H1 (cell line): ENCODE results near the gene HTR2B. TPM values are rescaled to one million over a fixed set of nuclear protein-coding genes. Genes with fewer than 3 reads are reported as not detected.
"Not testable (repeated sequence)": the region's sequence is repeated elsewhere in the genome, so short reads cannot be mapped to it uniquely, and the experiment has no call there.

Source experiments
- CTCF ChIA-PET: fragments of 300-600 bp; sonication (Branson Sonifier 250); formaldehyde crosslinking; loops from one replicate; lab custom pipeline; 2021; ENCODE audit not compliant: partially characterized antibody; lab: Charles Lee
- POLR2A ChIA-PET: fragments of 300-600 bp; sonication (Branson Sonifier 250); formaldehyde crosslinking; loops from one replicate; lab custom pipeline; 2021; ENCODE audit warnings: inconsistent platforms; ENCODE audit not compliant: partially characterized antibody; lab: Charles Lee
- DNase-seq, 2 experiments: peaks; one replicate each; pipeline versions ENCODE4 v3.0.0 to v3.0.0-alpha.2; 2010 to 2022; ENCODE audit warnings: low spot score in 2 of 2, low read depth in 1 of 2, mixed read lengths in 1 of 2
- FAIRE-seq: peaks from 2 replicates; lab custom pipeline; 2011; peaks lifted over from hg19 to GRCh38; lab: Jason Lieb, UNC
- H2AFZ ChIP-seq: 2 replicates; pipeline ENCODE4 v1.8.1; 2012; ENCODE audit warnings: low read length, inconsistent platforms
- H2AK5ac ChIP-seq: 2 replicates; pipeline ENCODE4 v1.6.1; 2013; ENCODE audit warnings: low read depth, low read length
- H2BK120ac ChIP-seq: replicated peaks from 2 replicates; pipeline ENCODE3; 2013; ENCODE audit warnings: low read depth, low read length, inconsistent platforms
- H2BK12ac ChIP-seq: 2 replicates; pipeline ENCODE4 v1.6.1; 2013; ENCODE audit warnings: low read depth, low read length
- H2BK15ac ChIP-seq: 2 replicates; pipeline ENCODE4 v1.6.1; 2013; ENCODE audit warnings: low read length
- H2BK20ac ChIP-seq: 2 replicates; pipeline ENCODE4 v1.6.1; 2013; ENCODE audit warnings: low read length
- H2BK5ac ChIP-seq: 2 replicates; pipeline ENCODE4 v1.6.1; 2013; ENCODE audit warnings: low read depth, low read length
- H3K14ac ChIP-seq: 2 replicates; pipeline ENCODE4 v1.6.1; 2013; ENCODE audit warnings: inconsistent platforms; ENCODE audit not compliant: insufficient read length
- H3K18ac ChIP-seq: 2 replicates; pipeline ENCODE4 v1.6.1; 2013; ENCODE audit warnings: low read length; ENCODE audit errors: extremely low read depth
- H3K23ac ChIP-seq: 2 replicates; pipeline ENCODE4 v1.6.1; 2013; ENCODE audit warnings: inconsistent platforms; ENCODE audit not compliant: insufficient read length
- H3K23me2 ChIP-seq: 2 replicates; pipeline ENCODE4 v1.6.1; 2013; ENCODE audit warnings: low read depth, low read length
- H3K27ac ChIP-seq: 2 replicates; pipeline ENCODE4 v1.6.1; 2011; ENCODE audit warnings: low read depth, low read length, inconsistent platforms
- H3K27me3 ChIP-seq, 4 experiments: replicated peaks in 1 of 4; 1 replicate in 1 of 4; 2 replicates in 3 of 4; pipeline versions ENCODE4 v1.6.1 to v1.8.1; 2011 to 2013; ENCODE audit warnings: low read length in 3 of 4, mild to moderate bottlenecking in 3 of 4, inconsistent platforms in 2 of 4, mixed read lengths in 2 of 4, moderate library complexity in 1 of 4; ENCODE audit not compliant: control insufficient read depth in 3 of 4, insufficient read depth in 3 of 4; ENCODE audit errors: extremely low read depth in 1 of 4
- H3K36me3 ChIP-seq, 4 experiments: 2 replicates each; pipeline versions ENCODE4 v1.6.1 to v1.8.1; 2011 to 2013; ENCODE audit warnings: mild to moderate bottlenecking in 4 of 4, low read length in 3 of 4, moderate library complexity in 2 of 4, control low read depth in 1 of 4, inconsistent platforms in 1 of 4; ENCODE audit not compliant: insufficient read depth in 4 of 4, control insufficient read depth in 2 of 4
- H3K4ac ChIP-seq: replicated peaks from 2 replicates; pipeline ENCODE3; 2013; ENCODE audit warnings: low read length, low read depth, mixed read lengths, inconsistent platforms; ENCODE audit not compliant: insufficient read length
- H3K4me1 ChIP-seq, 4 experiments: replicated peaks in 1 of 4; 1 replicate in 1 of 4; 2 replicates in 3 of 4; pipeline versions ENCODE4 v1.6.1 to v1.8.1; 2011 to 2013; ENCODE audit warnings: low read length in 3 of 4, inconsistent platforms in 2 of 4, mixed read lengths in 1 of 4; ENCODE audit not compliant: insufficient read depth in 4 of 4, control insufficient read depth in 3 of 4
- H3K4me2 ChIP-seq, 2 experiments: 2 replicates each; pipeline versions ENCODE4 v1.6.1 to v1.8.1; 2011 to 2013; ENCODE audit warnings: low read depth in 2 of 2, low read length in 2 of 2, control low read depth in 1 of 2, inconsistent platforms in 1 of 2, mild to moderate bottlenecking in 1 of 2; ENCODE audit not compliant: insufficient read depth in 1 of 2
- H3K4me3 ChIP-seq, 4 experiments: fragments of 200-600, 300-600 bp in 1 of 4; sonication (generic), shearing (Covaris generic), sonication (Bioruptor Twin) in 1 of 4; 2 replicates each; pipeline versions ENCODE4 v1.5.1 to v1.8.1; 2011 to 2016; ENCODE audit warnings: low read length in 4 of 4, low read depth in 3 of 4, control low read depth in 2 of 4, inconsistent platforms in 2 of 4, mild to moderate bottlenecking in 2 of 4, mixed read lengths in 1 of 4, moderate library complexity in 1 of 4; ENCODE audit not compliant: insufficient read depth in 2 of 4; ENCODE audit errors: extremely low read depth in 1 of 4
- H3K56ac ChIP-seq: replicated peaks from 2 replicates; pipeline ENCODE3; 2013; ENCODE audit warnings: low read depth, mild to moderate bottlenecking, mixed read lengths, low read length, inconsistent platforms; ENCODE audit not compliant: insufficient read length
- H3K79me1 ChIP-seq: 2 replicates; pipeline ENCODE4 v1.6.1; 2013; ENCODE audit warnings: low read depth, low read length, control low read depth
- H3K79me2 ChIP-seq, 2 experiments: 2 replicates each; pipeline versions ENCODE4 v1.6.1 to v1.8.1; 2012 to 2013; ENCODE audit warnings: low read length in 2 of 2, mild to moderate bottlenecking in 2 of 2, inconsistent platforms in 1 of 2; ENCODE audit not compliant: insufficient read depth in 2 of 2, control insufficient read depth in 1 of 2
- H3K9ac ChIP-seq, 4 experiments: replicated peaks in 1 of 4; 1 replicate in 1 of 4; 2 replicates in 3 of 4; pipeline versions ENCODE4 v1.6.1 to v1.8.1; 2011 to 2013; ENCODE audit warnings: low read depth in 3 of 4, low read length in 3 of 4, control low read depth in 2 of 4, mild to moderate bottlenecking in 2 of 4, moderate library complexity in 2 of 4, inconsistent platforms in 1 of 4; ENCODE audit errors: extremely low read depth in 1 of 4
- H3K9me3 ChIP-seq, 2 experiments: 2 replicates each; pipeline versions ENCODE4 v1.6.1 to v1.8.1; 2012 to 2013; ENCODE audit warnings: mild to moderate bottlenecking in 2 of 2, moderate library complexity in 2 of 2, control low read depth in 1 of 2, inconsistent platforms in 1 of 2, low read depth in 1 of 2, low read length in 1 of 2, mixed read lengths in 1 of 2; ENCODE audit not compliant: insufficient read depth in 2 of 2
- H4K20me1 ChIP-seq, 2 experiments: replicated peaks in 1 of 2; 2 replicates each; pipeline versions ENCODE3 to v1.8.1; 2011 to 2013; ENCODE audit warnings: inconsistent platforms in 2 of 2, low read length in 2 of 2, mild to moderate bottlenecking in 1 of 2; ENCODE audit not compliant: insufficient read depth in 2 of 2, control insufficient read depth in 1 of 2
- H4K5ac ChIP-seq: 2 replicates; pipeline ENCODE4 v1.6.1; 2013; ENCODE audit warnings: low read length, low read depth, mixed read lengths, inconsistent platforms; ENCODE audit not compliant: insufficient read length
- H4K8ac ChIP-seq: 2 replicates; pipeline ENCODE4 v1.8.0; 2013; ENCODE audit warnings: mild to moderate bottlenecking, moderate library complexity, low read length, inconsistent platforms; ENCODE audit not compliant: insufficient read depth; ENCODE audit errors: extremely low read depth
- H4K91ac ChIP-seq: replicated peaks from 2 replicates; pipeline ENCODE3; 2013; ENCODE audit warnings: low read length, mixed read lengths, inconsistent platforms; ENCODE audit not compliant: insufficient read length
- BCL11A ChIP-seq, 2 experiments: IDR thresholded peaks; one replicate each; pipeline ENCODE4 v1.6.1; 2011; ENCODE audit warnings: low read depth in 2 of 2, low read length in 2 of 2, mild to moderate bottlenecking in 2 of 2
- CBX5 ChIP-seq: fragments of 300-800, 300-1000 bp; sonication (generic); IDR thresholded peaks from 2 replicates; pipeline ENCODE4 v1.7.1; 2016; ENCODE audit warnings: antibody characterized with exemption, low read length, low read depth
- GTF2F1 ChIP-seq: IDR thresholded peaks from 2 replicates; pipeline ENCODE4 v1.6.1; 2012; ENCODE audit warnings: low read depth, low read length, improper control_type of control experiment, borderline replicate concordance
- RXRA ChIP-seq: IDR thresholded peaks from 2 replicates; pipeline ENCODE4 v1.6.1; 2011; ENCODE audit warnings: low read depth, mild to moderate bottlenecking, low read length, moderate library complexity; ENCODE audit not compliant: insufficient read depth
- SIRT6 ChIP-seq: IDR thresholded peaks from one replicate; pipeline ENCODE4 v1.7.1; 2012; ENCODE audit warnings: low read length, inconsistent platforms
- TBP ChIP-seq: IDR thresholded peaks from 2 replicates; pipeline ENCODE4 v1.6.1; 2011; ENCODE audit warnings: low read depth, low read length, improper control_type of control experiment
- YY1 ChIP-seq: IDR thresholded peaks from 2 replicates; pipeline ENCODE4 v1.6.1; 2011; ENCODE audit warnings: low read depth, mild to moderate bottlenecking, low read length
- WGBS, 2 experiments: shearing (Covaris generic) in 1 of 2; methylation state at CpG; one replicate each; pipeline versions ENCODE4 v1.1.6 to v1.1.7; 2013 to 2015; ENCODE audit warnings: low lambda C conversion rate in 2 of 2, mixed read lengths in 2 of 2, inconsistent platforms in 1 of 2, low coverage in 1 of 2, missing lambda C conversion rate in 1 of 2; ENCODE audit not compliant: insufficient replicate concordance in 2 of 2, insufficient coverage in 1 of 2, insufficient read length in 1 of 2; ENCODE audit errors: extremely low coverage in 1 of 2, missing lambda C conversion rate in 1 of 2; 5-methylcytosine and 5-hydroxymethylcytosine counted together
- polyA plus RNA-seq, 7 experiments: library from polyadenylated mRNA; depleted of rRNA in 3 of 7; stranded (reverse) in 5 of 7; unstranded in 2 of 7; fragments of >200 nt in 5 of 7; fragments of 200-250 nt in 2 of 7; gene quantifications; 1 replicate in 5 of 7; 2 replicates in 1 of 7; 4 replicates in 1 of 7; pipeline versions ENCODE4 v1.2.1 to v1.2.3, GENCODE V29; 2011 to 2013; ENCODE audit warnings: missing spikeins in 2 of 7, mixed read lengths in 2 of 7
- total RNA-seq: library from RNA; stranded (reverse); fragmentation: NEBNext Ultra II Directional; extraction: Animal tissue kit (Norgen Biotek cat#: 25700); gene quantifications from 2 replicates; pipeline ENCODE4 v1.2.1, GENCODE V29; 2021
- TF ChIP-seq, protein P1 (sequence below), 3 experiments: IDR thresholded peaks; 1 replicate in 2 of 3; 2 replicates in 1 of 3; pipeline versions ENCODE4 v1.5.1 to v1.6.1; 2011; ENCODE audit warnings: low read length in 3 of 3, mild to moderate bottlenecking in 3 of 3, inconsistent platforms in 2 of 3, low read depth in 1 of 3, moderate library complexity in 1 of 3; ENCODE audit not compliant: insufficient read depth in 1 of 3; ENCODE audit errors: control extremely low read depth in 1 of 3

The HTR2B gene
- total and polyA plus RNA-seq, 2 of the 8 experiments (the other 6 are each of a cell fraction or from before 2014, with no cell fraction given), result not detected

DNA sequence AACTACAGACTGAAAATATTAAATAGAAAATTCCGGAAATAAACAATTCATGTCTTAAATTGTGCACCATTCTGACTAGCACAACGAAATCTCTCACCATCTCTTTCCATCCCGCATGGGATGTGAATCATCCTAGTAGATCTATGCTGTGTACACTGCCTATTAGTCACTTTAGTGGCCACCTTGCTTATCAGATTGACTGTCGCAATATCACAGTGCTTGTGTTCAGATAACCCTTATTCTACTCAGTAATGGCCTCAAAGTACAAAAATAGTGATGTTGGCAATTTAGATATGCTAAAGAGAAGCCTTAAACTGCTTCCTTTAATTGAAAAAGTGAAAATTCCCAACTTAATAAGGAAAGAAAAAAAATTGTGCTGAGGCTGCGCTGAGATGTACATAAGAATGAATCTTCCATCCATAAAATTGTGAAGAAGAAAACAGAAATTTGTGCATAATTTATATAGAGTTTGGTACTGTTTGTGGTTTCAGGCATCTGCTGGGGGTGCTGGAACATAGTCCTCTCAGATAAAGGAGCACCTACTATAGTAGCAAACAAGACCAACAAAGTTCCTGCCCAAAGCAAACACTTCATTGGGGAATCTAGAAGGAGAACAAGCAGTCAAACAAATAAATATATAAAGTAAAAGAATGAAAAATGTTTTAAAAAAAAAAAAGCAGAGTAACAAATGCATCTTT, 56.2 kb downstream of the HTR2B start (continued):
- TF ChIP-seq CBX5 (no peak), GTF2F1 (no peak), BCL11A (IDR thresholded peaks at IDR 0.05; ENCODE audit: low read depth in 2 of 2, low read length in 2 of 2) (no peak), TBP (no peak), YY1 (no peak), SIRT6 (no peak), RXRA (no peak)
- TF ChIP-seq, protein P1, sequence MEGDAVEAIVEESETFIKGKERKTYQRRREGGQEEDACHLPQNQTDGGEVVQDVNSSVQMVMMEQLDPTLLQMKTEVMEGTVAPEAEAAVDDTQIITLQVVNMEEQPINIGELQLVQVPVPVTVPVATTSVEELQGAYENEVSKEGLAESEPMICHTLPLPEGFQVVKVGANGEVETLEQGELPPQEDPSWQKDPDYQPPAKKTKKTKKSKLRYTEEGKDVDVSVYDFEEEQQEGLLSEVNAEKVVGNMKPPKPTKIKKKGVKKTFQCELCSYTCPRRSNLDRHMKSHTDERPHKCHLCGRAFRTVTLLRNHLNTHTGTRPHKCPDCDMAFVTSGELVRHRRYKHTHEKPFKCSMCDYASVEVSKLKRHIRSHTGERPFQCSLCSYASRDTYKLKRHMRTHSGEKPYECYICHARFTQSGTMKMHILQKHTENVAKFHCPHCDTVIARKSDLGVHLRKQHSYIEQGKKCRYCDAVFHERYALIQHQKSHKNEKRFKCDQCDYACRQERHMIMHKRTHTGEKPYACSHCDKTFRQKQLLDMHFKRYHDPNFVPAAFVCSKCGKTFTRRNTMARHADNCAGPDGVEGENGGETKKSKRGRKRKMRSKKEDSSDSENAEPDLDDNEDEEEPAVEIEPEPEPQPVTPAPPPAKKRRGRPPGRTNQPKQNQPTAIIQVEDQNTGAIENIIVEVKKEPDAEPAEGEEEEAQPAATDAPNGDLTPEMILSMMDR (IDR thresholded peaks at IDR 0.05; ENCODE audit: control extremely low read depth in 1 of 3, insufficient read depth in 1 of 3, low read depth in 1 of 3, low read length in 3 of 3), result no peak

DNA sequence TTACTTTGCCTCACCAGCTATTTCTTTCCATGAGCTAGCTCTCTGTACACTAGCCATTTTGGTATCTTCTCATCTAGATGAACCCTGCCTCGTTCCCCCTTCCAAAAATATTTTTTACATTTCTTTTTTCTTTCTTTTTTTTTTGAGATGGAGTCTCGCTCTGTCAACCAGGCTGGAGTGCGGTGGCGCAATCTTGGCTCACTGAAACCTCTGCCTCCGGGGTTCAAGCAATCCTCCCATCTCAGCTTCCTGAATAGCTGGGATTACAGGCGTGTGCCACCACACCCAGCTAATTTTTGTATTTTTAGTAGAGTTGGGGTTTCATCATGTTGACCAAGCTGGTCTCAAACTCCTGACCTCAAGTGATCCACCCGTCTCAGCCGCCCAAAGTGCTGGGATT, 57.3 kb downstream of the HTR2B start:
- H2AK5ac ChIP-seq, H4K91ac ChIP-seq, H3K79me2 ChIP-seq, H2BK5ac ChIP-seq, H2BK20ac ChIP-seq, H2AFZ ChIP-seq, H3K27me3 ChIP-seq, H4K8ac ChIP-seq, H3K14ac ChIP-seq, H3K18ac ChIP-seq, H2BK120ac ChIP-seq, H3K23me2 ChIP-seq, H3K79me1 ChIP-seq, DNase-seq, FAIRE-seq, H3K23ac ChIP-seq, H3K4me1 ChIP-seq, H3K9ac ChIP-seq, H4K5ac ChIP-seq, H3K27ac ChIP-seq, H2BK12ac ChIP-seq, H3K9me3 ChIP-seq, H3K56ac ChIP-seq, H4K20me1 ChIP-seq, H3K4ac ChIP-seq, H2BK15ac ChIP-seq, H3K4me3 ChIP-seq, H3K4me2 ChIP-seq: not testable (repeated sequence)
- POLR2A ChIA-PET, result interaction anchor here (0.7 kb wide), 1 partner anchor 10 kb away, joined by 3 read pairs; no protein-coding TSS in a partner anchor
- WGBS, 2 experiments, result 88% methylated on average over 8 of the region's 8 CpGs; no CpG with 5 or more reads in 1 of the 2 experiments
- peaks cover 19 to 86% (median 52%) of the 10 kb centered on the region in 4 experiments for H3K36me3 ChIP-seq
- CTCF ChIA-PET, result interaction anchor here (0.6 to 0.9 kb wide), 2 partner anchors 20 to 557 kb away, joined by 3 to 4 read pairs; no protein-coding TSS in a partner anchor
